ENCODE results near the gene ZNF853. TPM values are rescaled to one million over a fixed set of nuclear protein-coding genes. Genes with fewer than 3 reads are reported as not detected.

ZNF853 gene
- total RNA-seq, 1 experiment from 2014 or later = 7.9 TPM

DNA sequence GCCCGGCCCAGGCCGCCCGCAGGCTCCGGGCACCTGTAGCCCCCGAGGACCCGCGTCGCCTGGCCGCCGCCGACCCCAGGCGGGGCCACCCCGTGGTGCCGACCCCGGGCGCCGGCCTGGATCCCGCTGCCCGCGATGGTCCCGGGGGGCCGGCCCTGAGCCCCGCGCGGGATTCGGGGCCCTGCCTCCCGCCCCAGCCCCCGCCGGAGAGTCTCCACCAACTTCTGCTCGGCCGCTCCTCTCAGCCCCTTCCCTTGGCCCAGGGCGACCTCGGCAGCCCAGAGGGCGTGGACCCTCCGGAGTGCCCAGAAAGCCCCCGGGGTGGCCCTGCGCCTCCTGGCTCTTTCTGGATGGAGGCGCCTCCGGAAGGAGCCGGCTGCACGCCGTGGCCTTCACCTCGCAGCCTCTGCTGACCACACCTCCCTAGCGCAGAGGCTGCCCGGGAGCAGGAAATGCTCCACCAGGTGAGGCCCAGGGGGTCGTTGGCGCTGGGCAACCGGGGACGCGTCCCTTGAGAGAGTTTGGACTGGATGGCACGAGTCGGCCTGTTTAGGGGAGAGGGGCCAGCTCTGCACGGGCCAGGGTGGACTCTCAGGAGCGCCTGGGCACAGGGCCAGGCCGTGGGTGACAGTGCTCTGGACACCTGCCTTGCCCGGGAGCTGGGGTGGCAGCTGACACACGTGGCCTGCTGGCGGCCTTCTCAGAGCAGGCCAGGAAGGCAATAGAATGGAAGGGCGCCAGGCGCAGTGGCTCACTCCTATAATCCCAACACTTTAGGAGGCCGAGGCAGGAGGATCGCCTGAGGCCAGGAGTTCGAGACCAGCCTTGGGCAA, 529 bp downstream of the ZNF853 start:
- Histone ChIP-seq H3K27ac (no peak overlapping the region), H3K4me3 (peak overlapping the region; percentile 83), H3K27me3 (ENCODE audit: insufficient read depth, low read depth) (no peaks in the 10 kb centered on the region), H4K20me1 (ENCODE audit: insufficient read depth) (no peaks in the 10 kb centered on the region), H3K9me2 (ENCODE audit: insufficient read depth) (no peaks in the 10 kb centered on the region), H2AFZ (peak overlapping the region; percentile 85), H3K79me2 (ENCODE audit: low read depth) (no peaks in the 10 kb centered on the region), H3K36me3 (ENCODE audit: low read depth) (no peaks in the 10 kb centered on the region), H3K4me2 (peak overlapping the region; percentile 84), H3K9me3 (ENCODE audit: insufficient read depth, low read depth) (no peaks in the 10 kb centered on the region), H3F3A (ENCODE audit: insufficient read depth, low read depth) (peaks cover 16% of the 10 kb centered on the region; the same call in 1 of the 2 replicates), H3K4me1 (replicated peaks; ENCODE audit: insufficient read depth) (0 out of 2 replicates have a peak, but pooled peaks cover 14% of the 10 kb centered on the region)
- BruUV-seq (replicated peaks) = no TSS peak
- ChIA-PET CTCF (no interaction called here), POLR2A (ENCODE audit: unreplicated experiment) (no interaction called here)
- DNase-seq = peak; percentile 52 to 69
- TF ChIP-seq EZH2 (IDR thresholded peaks at IDR 0.05; ENCODE audit: low read depth) = no peak
- TF ChIP-seq, protein P1, sequence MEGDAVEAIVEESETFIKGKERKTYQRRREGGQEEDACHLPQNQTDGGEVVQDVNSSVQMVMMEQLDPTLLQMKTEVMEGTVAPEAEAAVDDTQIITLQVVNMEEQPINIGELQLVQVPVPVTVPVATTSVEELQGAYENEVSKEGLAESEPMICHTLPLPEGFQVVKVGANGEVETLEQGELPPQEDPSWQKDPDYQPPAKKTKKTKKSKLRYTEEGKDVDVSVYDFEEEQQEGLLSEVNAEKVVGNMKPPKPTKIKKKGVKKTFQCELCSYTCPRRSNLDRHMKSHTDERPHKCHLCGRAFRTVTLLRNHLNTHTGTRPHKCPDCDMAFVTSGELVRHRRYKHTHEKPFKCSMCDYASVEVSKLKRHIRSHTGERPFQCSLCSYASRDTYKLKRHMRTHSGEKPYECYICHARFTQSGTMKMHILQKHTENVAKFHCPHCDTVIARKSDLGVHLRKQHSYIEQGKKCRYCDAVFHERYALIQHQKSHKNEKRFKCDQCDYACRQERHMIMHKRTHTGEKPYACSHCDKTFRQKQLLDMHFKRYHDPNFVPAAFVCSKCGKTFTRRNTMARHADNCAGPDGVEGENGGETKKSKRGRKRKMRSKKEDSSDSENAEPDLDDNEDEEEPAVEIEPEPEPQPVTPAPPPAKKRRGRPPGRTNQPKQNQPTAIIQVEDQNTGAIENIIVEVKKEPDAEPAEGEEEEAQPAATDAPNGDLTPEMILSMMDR (conservative IDR thresholded peaks at IDR 0.05) = no peak
- intact Hi-C loops (cut with micrococcal nuclease; ENCODE audit: unreplicated experiment) = no loop called here

DNA sequence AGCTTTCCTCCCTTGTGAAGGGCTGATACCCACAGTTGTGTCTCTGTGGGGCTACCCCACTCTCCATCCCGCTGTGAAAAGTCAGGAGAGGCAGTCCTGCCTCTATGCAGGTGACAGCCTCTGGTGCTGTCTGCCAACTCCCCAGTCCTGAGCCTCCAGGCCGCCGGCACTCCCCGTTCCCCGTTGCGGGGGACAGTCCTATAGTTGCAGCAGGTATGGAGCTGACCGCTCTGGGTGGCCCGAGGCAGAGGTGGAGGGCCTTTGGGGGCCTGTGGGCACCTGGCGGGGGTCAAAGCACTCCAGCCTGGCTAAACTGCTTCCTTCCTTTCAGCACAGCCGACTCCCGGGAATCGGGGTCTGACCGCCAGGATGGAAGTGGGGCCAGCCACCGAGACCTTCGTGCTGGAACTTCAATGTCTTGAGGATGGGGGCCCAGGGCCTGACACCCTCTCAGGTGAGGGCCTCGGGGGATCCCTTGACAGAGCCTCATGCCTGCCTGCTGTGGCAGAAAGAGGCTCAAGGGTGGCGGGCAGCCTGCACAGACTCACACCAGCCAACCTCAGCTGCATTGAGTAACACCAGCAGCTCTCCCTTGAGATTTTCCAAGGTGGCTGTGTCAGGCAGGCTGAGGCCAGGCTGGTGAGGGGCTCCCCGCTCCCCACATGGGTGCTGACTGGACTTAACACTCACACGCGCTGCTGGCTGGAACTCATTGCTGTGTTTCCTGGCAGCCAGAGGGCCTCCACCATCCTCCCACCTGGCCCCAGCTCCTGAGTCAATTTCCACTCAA, 1.6 kb downstream of the ZNF853 start:
- H3K4me1 ChIP-seq (replicated peaks; ENCODE audit: insufficient read depth) = 0 out of 2 replicates have a peak, but pooled peaks cover 14% of the 10 kb centered on the region
- no peaks in the 10 kb centered on the region for H3K9me2 ChIP-seq (ENCODE audit: insufficient read depth)
- ChIA-PET CTCF (interaction anchor here (0.6 to 0.7 kb wide), 2 partner anchors 20 to 58 kb away, joined by 3 read pairs; partner anchors contain the start of gene ZNF316), POLR2A (ENCODE audit: unreplicated experiment) (no interaction called here)
- BruUV-seq (replicated peaks) = no TSS peak
- no peaks in the 10 kb centered on the region for H4K20me1 ChIP-seq (ENCODE audit: insufficient read depth)
- no peak overlapping the region for H3K27ac ChIP-seq
- H3K27me3 ChIP-seq (ENCODE audit: insufficient read depth, low read depth) = no peaks in the 10 kb centered on the region
- H3K9me3 ChIP-seq (ENCODE audit: insufficient read depth, low read depth) = no peaks in the 10 kb centered on the region
- H3K36me3 ChIP-seq (ENCODE audit: low read depth) = no peaks in the 10 kb centered on the region
- intact Hi-C loops (cut with micrococcal nuclease; ENCODE audit: unreplicated experiment) = no loop called here
- H2AFZ ChIP-seq = no peak overlapping the region
- no peak for DNase-seq
- H3K4me2 ChIP-seq = 0 out of 2 replicates have a peak overlapping the region, but pooled peaks have one; percentile 84
- peaks cover 15% of the 10 kb centered on the region; the same call in 1 of the 2 replicates for H3F3A ChIP-seq (ENCODE audit: insufficient read depth, low read depth)
- H3K4me3 ChIP-seq = no peak overlapping the region
- no peak for TF ChIP-seq EZH2 (IDR thresholded peaks at IDR 0.05; ENCODE audit: low read depth)
- TF ChIP-seq, protein P1 (conservative IDR thresholded peaks at IDR 0.05) = no peak
- no peaks in the 10 kb centered on the region for H3K79me2 ChIP-seq (ENCODE audit: low read depth)

DNA sequence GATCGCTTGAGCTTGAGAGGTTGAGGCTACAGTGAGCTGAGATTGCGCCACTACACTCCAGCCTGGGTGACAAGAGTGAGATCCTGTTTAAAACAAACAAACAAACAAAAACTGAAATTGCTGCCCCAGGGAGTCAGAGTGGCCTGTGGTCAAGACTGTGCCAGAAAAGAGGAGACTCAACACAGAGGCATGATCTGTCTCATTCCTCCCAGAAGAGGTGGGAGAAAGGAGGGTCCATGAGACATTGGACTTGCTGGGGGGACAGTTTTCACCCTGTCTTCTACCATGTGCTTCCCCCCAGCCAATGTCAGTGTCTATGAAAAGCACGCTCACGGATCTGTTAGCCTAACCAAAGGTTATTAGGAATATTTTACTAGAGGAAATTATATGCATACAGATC, 3.2 kb downstream of the ZNF853 start:
- intact Hi-C loops (cut with micrococcal nuclease; ENCODE audit: unreplicated experiment) = no loop called here
- CTCF ChIA-PET = no interaction called here
- no TSS peak for BruUV-seq (replicated peaks)

More for the DNA sequence above, 3.2 kb downstream of the ZNF853 start:
- no peaks in the 10 kb centered on the region for H3K9me3 ChIP-seq (ENCODE audit: insufficient read depth, low read depth)
- H4K20me1 ChIP-seq (ENCODE audit: insufficient read depth) = no peaks in the 10 kb centered on the region
- POLR2A ChIA-PET (ENCODE audit: unreplicated experiment) = interaction anchor here (0.7 kb wide), 1 partner anchor 44 kb away, joined by 5 read pairs; no protein-coding TSS in a partner anchor
- no peak overlapping the region for H3K4me3 ChIP-seq
- H3K27me3 ChIP-seq (ENCODE audit: insufficient read depth, low read depth) = no peaks in the 10 kb centered on the region
- H3F3A ChIP-seq (ENCODE audit: insufficient read depth, low read depth) = peaks cover 14% of the 10 kb centered on the region; the same call in 1 of the 2 replicates
- TF ChIP-seq, protein P1 (conservative IDR thresholded peaks at IDR 0.05) = no peak
- TF ChIP-seq EZH2 (IDR thresholded peaks at IDR 0.05; ENCODE audit: low read depth) = no peak
- no peaks in the 10 kb centered on the region for H3K79me2 ChIP-seq (ENCODE audit: low read depth)
- H3K36me3 ChIP-seq (ENCODE audit: low read depth) = no peaks in the 10 kb centered on the region
- DNase-seq = no peak
- H3K27ac ChIP-seq = no peak overlapping the region
- H3K9me2 ChIP-seq (ENCODE audit: insufficient read depth) = no peaks in the 10 kb centered on the region
- 0 out of 2 replicates have a peak, but pooled peaks cover 14% of the 10 kb centered on the region for H3K4me1 ChIP-seq (replicated peaks; ENCODE audit: insufficient read depth)
- no peak overlapping the region for H2AFZ ChIP-seq
- no peak overlapping the region for H3K4me2 ChIP-seq
